ENCODE measurements around the gene UNC5A. TPM values are rescaled to one million over a fixed set of nuclear protein-coding genes. Genes with fewer than 3 reads are reported as not detected.

The UNC5A gene
- total RNA-seq, 6 experiments from 2014 or later, result not detected

- no peak for TF ChIP-seq CTCF (IDR thresholded peaks at IDR 0.05)
- H3K9me3 Mint-ChIP-seq, result no peaks in the 10 kb centered on the region
- DNase-seq, result no peak
- no peaks in the 10 kb centered on the region for H3K36me3 Mint-ChIP-seq (ENCODE audit: low read depth)
- H3K27ac Mint-ChIP-seq, result no peak overlapping the region
- no peaks in the 10 kb centered on the region for H3K4me1 Mint-ChIP-seq (ENCODE audit: low read depth)
- no peak overlapping the region for H3K4me3 Mint-ChIP-seq
- H3K27me3 Mint-ChIP-seq (ENCODE audit: insufficient read depth), result peaks cover 44% of the 10 kb centered on the region
Measured at GRCh38 chr5:176859916-176860315, 49.6 kb downstream of the UNC5A start.

- Mint-ChIP-seq H3K27ac (no peak overlapping the region), H3K4me1 (ENCODE audit: low read depth) (no peaks in the 10 kb centered on the region), H3K9me3 (no peaks in the 10 kb centered on the region), H3K4me3 (no peak overlapping the region), H3K36me3 (ENCODE audit: low read depth) (no peaks in the 10 kb centered on the region), H3K27me3 (ENCODE audit: insufficient read depth) (peaks cover 44% of the 10 kb centered on the region)
- DNase-seq, result no peak
- no peak for TF ChIP-seq CTCF (IDR thresholded peaks at IDR 0.05)
Measured at GRCh38 chr5:176860381-176860780, 50.0 kb downstream of the UNC5A start.

- H3K27ac Mint-ChIP-seq, result no peak overlapping the region
- H3K9me3 Mint-ChIP-seq, result no peaks in the 10 kb centered on the region
- peaks cover 51% of the 10 kb centered on the region for H3K27me3 Mint-ChIP-seq (ENCODE audit: insufficient read depth)
- no peaks in the 10 kb centered on the region for H3K36me3 Mint-ChIP-seq (ENCODE audit: low read depth)
- TF ChIP-seq CTCF (IDR thresholded peaks at IDR 0.05), result no peak
- no peak for DNase-seq
- H3K4me1 Mint-ChIP-seq (ENCODE audit: low read depth), result no peaks in the 10 kb centered on the region
- H3K4me3 Mint-ChIP-seq, result no peak overlapping the region
Measured at GRCh38 chr5:176861276-176861675, 50.9 kb downstream of the UNC5A start.

GRCh38 chr5:176862330-176862995 lies 52.1 kb downstream of the UNC5A start:
- no peak overlapping the region for H3K4me3 Mint-ChIP-seq
- TF ChIP-seq CTCF (IDR thresholded peaks at IDR 0.05), result no peak
- no peaks in the 10 kb centered on the region for H3K36me3 Mint-ChIP-seq (ENCODE audit: low read depth)
- H3K4me1 Mint-ChIP-seq (ENCODE audit: low read depth), result no peaks in the 10 kb centered on the region
- H3K27ac Mint-ChIP-seq, result no peak overlapping the region
- H3K27me3 Mint-ChIP-seq (ENCODE audit: insufficient read depth), result peaks cover 53% of the 10 kb centered on the region
- DNase-seq, result no peak
- no peaks in the 10 kb centered on the region for H3K9me3 Mint-ChIP-seq

- Mint-ChIP-seq H3K27ac (no peak overlapping the region), H3K27me3 (ENCODE audit: insufficient read depth) (peaks cover 51% of the 10 kb centered on the region), H3K9me3 (no peaks in the 10 kb centered on the region), H3K36me3 (ENCODE audit: low read depth) (no peaks in the 10 kb centered on the region), H3K4me3 (no peak overlapping the region), H3K4me1 (ENCODE audit: low read depth) (no peaks in the 10 kb centered on the region)
- TF ChIP-seq CTCF (IDR thresholded peaks at IDR 0.05), result no peak
- DNase-seq, result no peak
Measured at GRCh38 chr5:176863041-176863764, 52.8 kb downstream of the UNC5A start.

Data from HFFc6 (cell line).